ENCODE measurements around the gene RBBP8NL. TPM values are rescaled to one million over a fixed set of nuclear protein-coding genes. Genes with fewer than 3 reads are reported as not detected.
A peak's percentile ranks its signal among the peaks of the same experiment; 100 is the strongest.

The RBBP8NL gene
- total and polyA plus RNA-seq, 2 donors (not counting 3 experiments of a cell fraction or from before 2014, with no cell fraction given), result not detected

DNA sequence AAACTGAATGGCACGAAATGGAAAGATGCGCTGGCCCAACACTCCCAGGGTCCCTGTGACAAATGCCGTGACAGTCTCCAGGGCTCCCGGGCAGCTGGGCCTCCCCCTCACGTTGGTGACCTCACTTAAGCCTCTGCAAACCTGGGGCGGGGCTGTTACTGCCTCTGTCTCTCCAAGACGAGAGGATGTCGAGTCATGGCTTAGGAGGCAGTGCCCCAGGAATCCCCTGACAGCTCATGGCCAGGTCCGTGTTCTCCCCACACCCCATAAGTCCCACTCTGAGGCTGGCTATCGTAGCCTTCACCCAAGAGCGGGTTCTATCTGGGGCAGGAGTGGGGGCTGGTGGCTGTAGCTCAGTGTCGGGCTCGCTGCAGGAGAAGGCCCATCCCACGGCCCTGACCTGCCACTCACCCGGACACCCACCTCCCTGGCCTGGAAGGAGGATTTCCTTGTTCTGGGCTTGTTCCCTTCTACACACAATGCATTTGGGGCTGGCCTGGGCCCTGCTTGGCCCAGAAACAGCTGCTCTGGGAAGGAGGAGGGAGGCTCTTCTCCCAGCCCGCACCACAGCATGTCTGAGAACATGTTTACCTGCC is 46.0 kb downstream of the RBBP8NL start:
- peaks cover 13% of the 10 kb centered on the region for H3K79me2 ChIP-seq (ENCODE audit: control insufficient read depth, insufficient read depth, low read length)
- peak; percentile 66 for DNase-seq (ENCODE audit: low read depth, low spot score)
- H3K36me3 ChIP-seq (ENCODE audit: control insufficient read depth in 2 of 2, extremely low read depth in 1 of 2, insufficient read depth in 2 of 2, low read length in 2 of 2), result no peaks in the 10 kb centered on the region
- H2AFZ ChIP-seq (ENCODE audit: low read depth, low read length), result no peak overlapping the region
- no peaks in the 10 kb centered on the region for H4K20me1 ChIP-seq (replicated peaks; ENCODE audit: control insufficient read depth, extremely low read depth, insufficient read depth, low read length)
- peaks cover 15% of the 10 kb centered on the region for H3K4me1 ChIP-seq (ENCODE audit: control insufficient read depth, extremely low read depth, insufficient read depth, low read length)
- dilution Hi-C loops (cut with MboI; ENCODE audit: extremely low pct_ligation_motif_present, low sequenced_read_pairs), result no loop called here
- H3K27me3 ChIP-seq (ENCODE audit: control insufficient read depth in 2 of 2, insufficient read depth in 2 of 2, low read length in 2 of 2), result no peaks in the 10 kb centered on the region
- H3K9me3 ChIP-seq (replicated peaks; ENCODE audit: control insufficient read depth, insufficient read depth, low read length), result no peaks in the 10 kb centered on the region
- intact Hi-C loops (cut with micrococcal nuclease), result loop anchor here (5.0 to 10.0 kb wide), 3 partner anchors 39 to 424 kb away; partner anchors contain the start of genes MTG2 and OGFR
- ChIA-PET POLR2A (no interaction called here), CTCF (interaction anchor here (1.1 to 9.9 kb wide), 3 partner anchors 15 to 411 kb away, joined by 3 to 179 read pairs (median 4); partner anchors contain the start of gene LAMA5)
- peak; percentile 82 for FAIRE-seq
- H3K9ac ChIP-seq (replicated peaks; ENCODE audit: extremely low read depth, insufficient read depth, low read length), result peak overlapping the region; percentile 29
- H3K4me3 ChIP-seq (replicated peaks in 1 of 3; ENCODE audit: insufficient read depth in 1 of 3, low read depth in 1 of 3, low read length in 3 of 3), result no peak overlapping the region
- H3K27ac ChIP-seq (ENCODE audit: insufficient read depth, low read depth, low read length), result peak overlapping the region; percentile 69
- TF ChIP-seq FOS (IDR thresholded peaks at IDR 0.05; ENCODE audit: borderline replicate concordance, insufficient read depth, low read length), result no peak
- TF ChIP-seq POLR2AphosphoS5 (IDR thresholded peaks at IDR 0.05; ENCODE audit: insufficient read depth, low read depth, low read length), result peak; percentile 31
- H3K4me2 ChIP-seq (ENCODE audit: insufficient read depth, low read length), result no peak overlapping the region
- BruUV-seq (replicated peaks), result no TSS peak
- H3K9me1 ChIP-seq (replicated peaks; ENCODE audit: control insufficient read depth, extremely low read depth, insufficient read depth, low read length), result no peaks in the 10 kb centered on the region

DNA sequence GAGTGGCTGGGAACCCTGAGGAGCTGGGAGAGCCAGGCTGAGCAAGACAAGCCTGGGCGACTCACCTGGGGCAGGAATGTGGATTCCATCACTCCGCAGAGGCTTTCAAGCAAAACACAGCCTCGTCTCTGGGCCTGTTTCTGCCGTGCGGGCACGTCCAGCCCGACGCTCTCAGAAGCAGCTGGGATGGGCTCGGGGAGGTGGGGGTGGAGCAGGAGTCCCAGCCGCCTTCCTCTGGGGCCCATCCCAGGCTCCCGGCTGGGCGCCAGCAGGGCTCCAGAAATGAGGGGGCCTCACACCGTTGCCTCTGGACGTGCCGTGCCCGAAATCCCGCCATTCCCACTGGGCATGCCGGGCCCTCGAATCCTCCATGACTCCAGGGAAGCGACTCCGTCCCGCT is 49.1 kb downstream of the RBBP8NL start:
- H3K79me2 ChIP-seq (ENCODE audit: control insufficient read depth, insufficient read depth, low read length), result no peaks in the 10 kb centered on the region
- BruUV-seq (replicated peaks), result no TSS peak
- H3K9me1 ChIP-seq (replicated peaks; ENCODE audit: control insufficient read depth, extremely low read depth, insufficient read depth, low read length), result no peaks in the 10 kb centered on the region
- no peak overlapping the region for H3K27ac ChIP-seq (ENCODE audit: insufficient read depth, low read depth, low read length)
- no peaks in the 10 kb centered on the region for H4K20me1 ChIP-seq (replicated peaks; ENCODE audit: control insufficient read depth, extremely low read depth, insufficient read depth, low read length)
- no peaks in the 10 kb centered on the region for H3K36me3 ChIP-seq (ENCODE audit: control insufficient read depth in 2 of 2, extremely low read depth in 1 of 2, insufficient read depth in 2 of 2, low read length in 2 of 2)
- H3K4me2 ChIP-seq (ENCODE audit: insufficient read depth, low read length), result no peak overlapping the region
- H3K4me1 ChIP-seq (ENCODE audit: control insufficient read depth, extremely low read depth, insufficient read depth, low read length), result peaks cover 15% of the 10 kb centered on the region
- intact Hi-C loops (cut with micrococcal nuclease) (no loop called here), dilution Hi-C loops (cut with MboI; ENCODE audit: extremely low pct_ligation_motif_present, low sequenced_read_pairs) (no loop called here)
- H3K27me3 ChIP-seq (ENCODE audit: control insufficient read depth in 2 of 2, insufficient read depth in 2 of 2, low read length in 2 of 2), result no peaks in the 10 kb centered on the region
- H3K9ac ChIP-seq (replicated peaks; ENCODE audit: extremely low read depth, insufficient read depth, low read length), result no peak overlapping the region
- H2AFZ ChIP-seq (ENCODE audit: low read depth, low read length), result no peak overlapping the region
- CTCF ChIA-PET, result interaction anchor here (9.9 kb wide), 1 partner anchor 12 kb away, joined by 179 read pairs; the partner anchor contains the start of gene LAMA5
- no peak for TF ChIP-seq FOS (IDR thresholded peaks at IDR 0.05; ENCODE audit: borderline replicate concordance, insufficient read depth, low read length)
- H3K9me3 ChIP-seq (replicated peaks; ENCODE audit: control insufficient read depth, insufficient read depth, low read length), result no peaks in the 10 kb centered on the region
- no peak overlapping the region for H3K4me3 ChIP-seq (replicated peaks in 1 of 3; ENCODE audit: insufficient read depth in 1 of 3, low read depth in 1 of 3, low read length in 3 of 3)
- POLR2A ChIA-PET, result no interaction called here
- DNase-seq (ENCODE audit: low read depth, low spot score) (no peak), FAIRE-seq (no peak)
